ENCODE data around the gene RFFL. TPM values are rescaled to one million over a fixed set of nuclear protein-coding genes. Genes with fewer than 3 reads are reported as not detected.

The RFFL gene
- total RNA-seq, 3 donors from 2014 or later: 45.2 to 69.1 (median 64.1) TPM

DNA sequence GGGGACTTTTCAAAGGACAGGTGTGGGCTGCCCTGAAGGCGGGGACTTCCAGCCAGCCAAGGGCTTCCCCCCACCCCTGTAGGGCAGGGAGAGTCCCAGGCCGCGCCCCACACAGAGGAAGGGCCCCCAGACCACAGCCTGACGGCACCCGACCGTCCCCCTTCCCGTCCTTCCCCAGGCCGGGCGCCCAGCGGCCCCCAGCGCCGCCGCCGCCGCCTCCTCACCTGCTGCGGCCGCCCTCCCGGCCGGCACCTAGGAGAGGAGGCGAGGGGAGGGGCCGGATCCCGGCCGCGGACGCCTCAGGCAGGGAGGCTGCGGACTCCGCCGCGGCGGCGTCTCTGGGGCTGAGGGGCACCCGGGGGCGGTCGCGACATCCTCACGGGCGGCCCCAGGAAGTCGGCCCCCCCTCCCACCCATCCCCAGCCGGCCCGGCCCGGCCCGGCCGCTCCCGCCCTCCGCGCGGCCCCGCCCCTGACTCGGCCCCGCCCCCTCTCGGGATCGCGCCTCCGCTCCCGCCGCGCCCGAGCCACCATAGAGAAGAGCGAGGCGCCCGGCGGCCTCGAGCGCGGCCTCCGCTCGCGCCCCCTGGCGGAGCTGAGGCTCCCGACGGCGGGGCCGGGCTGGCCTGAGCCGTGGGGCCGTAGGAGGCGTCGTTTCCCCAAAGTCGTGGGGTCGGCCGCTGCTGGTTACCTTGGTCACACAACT lies 25.5 kb upstream of the RFFL start:
- H3K4me3 ChIP-seq: peak overlapping the region; percentile 71
- TF ChIP-seq, protein P1, sequence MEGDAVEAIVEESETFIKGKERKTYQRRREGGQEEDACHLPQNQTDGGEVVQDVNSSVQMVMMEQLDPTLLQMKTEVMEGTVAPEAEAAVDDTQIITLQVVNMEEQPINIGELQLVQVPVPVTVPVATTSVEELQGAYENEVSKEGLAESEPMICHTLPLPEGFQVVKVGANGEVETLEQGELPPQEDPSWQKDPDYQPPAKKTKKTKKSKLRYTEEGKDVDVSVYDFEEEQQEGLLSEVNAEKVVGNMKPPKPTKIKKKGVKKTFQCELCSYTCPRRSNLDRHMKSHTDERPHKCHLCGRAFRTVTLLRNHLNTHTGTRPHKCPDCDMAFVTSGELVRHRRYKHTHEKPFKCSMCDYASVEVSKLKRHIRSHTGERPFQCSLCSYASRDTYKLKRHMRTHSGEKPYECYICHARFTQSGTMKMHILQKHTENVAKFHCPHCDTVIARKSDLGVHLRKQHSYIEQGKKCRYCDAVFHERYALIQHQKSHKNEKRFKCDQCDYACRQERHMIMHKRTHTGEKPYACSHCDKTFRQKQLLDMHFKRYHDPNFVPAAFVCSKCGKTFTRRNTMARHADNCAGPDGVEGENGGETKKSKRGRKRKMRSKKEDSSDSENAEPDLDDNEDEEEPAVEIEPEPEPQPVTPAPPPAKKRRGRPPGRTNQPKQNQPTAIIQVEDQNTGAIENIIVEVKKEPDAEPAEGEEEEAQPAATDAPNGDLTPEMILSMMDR (IDR thresholded peaks at IDR 0.05): peak; percentile 84
- no peaks in the 10 kb centered on the region for H3K36me3 ChIP-seq (ENCODE audit: low read depth)
- intact Hi-C loops (cut with DNase I, micrococcal nuclease): no loop called here
- H3K9me3 ChIP-seq: no peaks in the 10 kb centered on the region
- DNase-seq (peak; percentile 90 to 96 (median 91)), ATAC-seq (peak; percentile 88)
- H3K4me1 ChIP-seq (ENCODE audit: low read depth): peaks cover 28% of the 10 kb centered on the region

DNA sequence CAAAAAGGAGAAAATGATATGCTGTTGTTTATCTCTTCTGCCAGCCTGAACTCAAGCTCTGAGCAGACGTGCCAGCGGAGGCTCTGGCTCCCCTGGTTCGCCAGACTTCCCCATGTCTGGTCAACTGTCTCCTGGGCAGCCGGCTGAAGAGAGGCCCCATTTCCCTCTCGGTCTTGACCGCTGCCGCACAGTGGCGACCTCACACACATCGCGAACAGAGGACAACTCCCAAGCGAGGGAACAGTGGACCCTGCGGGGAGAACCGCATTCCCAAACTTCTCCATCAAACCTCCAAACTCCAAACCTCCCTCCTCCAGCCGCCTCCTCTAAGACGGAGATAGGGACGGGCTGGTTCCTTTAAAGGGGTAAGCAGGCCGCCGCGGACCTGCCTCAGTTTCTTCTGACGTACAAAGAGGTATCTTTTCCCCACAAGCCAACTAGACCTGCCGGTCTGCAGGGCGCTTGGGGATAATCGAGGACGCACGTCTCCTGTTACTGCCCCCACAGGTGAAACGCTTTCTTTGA lies 24.9 kb upstream of the RFFL start:
- Histone ChIP-seq H3K36me3 (ENCODE audit: low read depth) (no peaks in the 10 kb centered on the region), H3K9me3 (no peaks in the 10 kb centered on the region), H3K4me3 (peak overlapping the region; percentile 71), H3K4me1 (ENCODE audit: low read depth) (peaks cover 29% of the 10 kb centered on the region)
- ATAC-seq (peak; percentile 11), DNase-seq (peak; percentile 65 to 79 (median 73))
- TF ChIP-seq, protein P1 (IDR thresholded peaks at IDR 0.05): no peak
- intact Hi-C loops (cut with DNase I, micrococcal nuclease): no loop called here

DNA sequence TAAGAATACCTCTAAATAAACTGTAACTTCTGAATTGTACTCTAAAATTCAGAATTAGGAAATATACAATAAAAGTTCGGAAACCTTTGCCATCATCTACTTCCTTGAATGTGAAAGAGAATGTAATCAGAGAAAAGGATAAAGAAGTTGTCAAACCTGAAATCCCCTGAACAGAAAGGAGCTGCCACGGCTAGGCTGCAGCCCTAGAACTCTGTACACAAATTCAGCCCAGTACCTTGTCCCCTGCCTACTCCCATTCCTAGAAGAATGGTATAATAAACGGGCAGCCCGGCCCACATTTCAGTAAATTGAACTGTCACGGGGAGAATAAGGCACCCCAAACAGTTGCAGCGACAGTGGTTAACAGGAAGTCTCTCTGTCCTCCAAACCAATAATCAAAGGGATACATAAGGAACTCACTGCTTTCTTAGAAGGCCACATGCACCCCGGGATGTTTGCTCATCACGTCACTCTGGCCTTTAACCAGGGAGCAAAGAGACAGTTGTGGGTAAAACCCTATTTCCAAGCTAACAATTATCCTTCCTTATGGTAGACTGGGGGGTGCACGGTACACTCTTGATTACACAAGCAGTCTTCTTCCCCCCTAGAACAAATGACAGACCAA lies 24.3 kb upstream of the RFFL start:
- intact Hi-C loops (cut with DNase I, micrococcal nuclease): no loop called here
- peaks cover 34% of the 10 kb centered on the region for H3K4me1 ChIP-seq (ENCODE audit: low read depth)
- peak overlapping the region; percentile 71 for H3K4me3 ChIP-seq
- no peaks in the 10 kb centered on the region for H3K36me3 ChIP-seq (ENCODE audit: low read depth)
- TF ChIP-seq, protein P1 (IDR thresholded peaks at IDR 0.05): no peak
- no peaks in the 10 kb centered on the region for H3K9me3 ChIP-seq
- peak; percentile 62 to 84 (median 64) for DNase-seq
- peak; percentile 55 for ATAC-seq

DNA sequence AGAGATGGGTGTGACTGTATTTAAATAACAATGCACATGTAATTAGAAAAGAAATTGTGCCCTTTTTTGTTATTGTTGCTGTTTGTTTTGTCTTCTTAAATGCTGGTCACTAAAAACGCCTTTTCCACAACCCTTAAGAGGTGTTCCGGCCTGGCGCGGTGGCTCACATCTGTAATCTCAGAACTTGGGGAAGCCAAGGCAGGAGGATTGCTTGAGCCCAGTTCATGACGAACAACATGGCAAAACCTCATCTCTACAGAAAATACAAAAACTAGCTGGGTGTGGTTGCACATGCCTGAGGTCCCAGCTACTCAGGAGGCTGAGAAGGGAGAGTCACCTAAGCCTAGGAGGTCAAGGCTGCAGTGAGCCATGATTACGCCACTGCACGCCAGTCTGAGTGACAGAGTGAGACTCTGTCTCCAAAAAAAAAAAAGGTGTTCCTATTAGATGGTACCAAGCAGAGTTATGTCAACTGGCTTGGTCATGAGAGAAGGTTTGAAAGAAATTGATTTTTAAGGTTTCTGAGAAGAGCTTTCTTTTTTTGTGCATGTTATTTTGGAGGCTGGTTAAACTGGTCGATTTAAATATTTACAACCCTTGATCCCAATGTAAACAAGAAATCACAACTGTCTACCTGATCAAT lies 23.5 kb upstream of the RFFL start:
- H3K4me1 ChIP-seq (ENCODE audit: low read depth): peaks cover 42% of the 10 kb centered on the region
- no peak overlapping the region for H3K4me3 ChIP-seq
- DNase-seq (peak in 1 of 3 donors; percentile 39), ATAC-seq (no peak)
- H3K36me3 ChIP-seq (ENCODE audit: low read depth): no peaks in the 10 kb centered on the region
- intact Hi-C loops (cut with DNase I, micrococcal nuclease): no loop called here
- TF ChIP-seq, protein P1 (IDR thresholded peaks at IDR 0.05): no peak
- no peaks in the 10 kb centered on the region for H3K9me3 ChIP-seq

DNA sequence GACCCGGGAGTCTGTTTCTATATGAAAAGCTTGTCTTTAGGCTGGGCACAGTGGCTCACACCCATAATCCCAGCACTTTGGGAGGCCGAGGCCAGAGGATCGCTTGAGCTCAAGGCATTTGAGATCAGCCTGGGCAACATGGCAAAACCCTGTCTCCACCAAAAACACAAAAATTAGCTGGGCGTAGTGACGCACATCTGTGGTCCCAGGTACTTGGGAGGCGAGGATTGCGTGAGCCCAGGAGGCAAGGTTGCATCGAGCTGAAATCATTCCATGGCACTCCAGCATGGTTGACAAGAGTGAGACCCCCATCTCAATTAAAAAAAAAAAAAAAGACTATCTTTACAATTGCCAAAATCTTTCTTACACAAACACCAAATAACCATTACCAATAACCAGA lies 22.7 kb upstream of the RFFL start:
- Histone ChIP-seq H3K9me3 (no peaks in the 10 kb centered on the region), H3K4me1 (ENCODE audit: low read depth) (peaks cover 42% of the 10 kb centered on the region), H3K4me3 (no peak overlapping the region), H3K36me3 (ENCODE audit: low read depth) (no peaks in the 10 kb centered on the region)
- TF ChIP-seq, protein P1 (IDR thresholded peaks at IDR 0.05): no peak
- no peak for DNase-seq
- intact Hi-C loops (cut with DNase I, micrococcal nuclease): no loop called here
- no peak for ATAC-seq

Data from mucosa of descending colon (tissue), 3 donors.